ENCODE results near the gene STRIP2.

GRCh38 chr7:129423700-129424410 lies 10.4 kb upstream of the STRIP2 start:
- TF ChIP-seq CTCF (IDR thresholded peaks at IDR 0.05) = no peak
- TF ChIP-seq POLR2A (IDR thresholded peaks at IDR 0.05) = no peak
- no peak for TF ChIP-seq POLR2AphosphoS5 (IDR thresholded peaks at IDR 0.05)
